Sigmoid colon (tissue), 7 donors: ENCODE results near the gene ACYP2. TPM values are rescaled to one million over a fixed set of nuclear protein-coding genes. Genes with fewer than 3 reads are reported as not detected.
"Not testable (repeated sequence)": the region's sequence is repeated elsewhere in the genome, so short reads cannot be mapped to it uniquely, and the experiment has no call there.

Source experiments
- DNase-seq: peaks from one replicate; pipeline ENCODE4 v3.0.0-alpha.2; 2019
- H3K27ac ChIP-seq, 4 donors: fragments of 200-600 bp; sonication (generic); one replicate each; pipeline ENCODE4 v1.5.1; 2016 to 2019; ENCODE audit warnings: mild to moderate bottlenecking in 1 of 4
- H3K27me3 ChIP-seq, 3 donors: fragments of 200-600 bp; sonication (generic); one replicate each; pipeline ENCODE4 v1.5.1; 2019; ENCODE audit warnings: mild to moderate bottlenecking in 1 of 3
- H3K36me3 ChIP-seq, 4 donors: fragments of 200-600 bp; sonication (generic); one replicate each; pipeline ENCODE4 v1.5.1; 2016 to 2019
- H3K4me1 ChIP-seq, 4 donors: fragments of 200-600 bp; sonication (generic); one replicate each; pipeline ENCODE4 v1.5.1; 2017 to 2019
- H3K4me3 ChIP-seq, 4 donors: fragments of 200-600 bp; sonication (generic); one replicate each; pipeline ENCODE4 v1.5.1; 2017 to 2019; ENCODE audit warnings: mild to moderate bottlenecking in 2 of 4, moderate library complexity in 1 of 4
- H3K9me3 ChIP-seq, 4 donors: fragments of 200-600 bp in 3 of 4; sonication (generic) in 3 of 4; one replicate each; pipeline versions ENCODE4 v1.5.1 to v1.6.1; 2013 to 2019
- EP300 ChIP-seq, 4 donors: sonication (generic); formaldehyde crosslinking; IDR thresholded peaks; one replicate each; pipeline ENCODE4 v1.6.1; 2017; ENCODE audit warnings: antibody characterized with exemption in 4 of 4
- POLR2A ChIP-seq, 2 donors: fragments of 450-650 bp; IDR thresholded peaks; one replicate each; pipeline ENCODE4 v1.6.1; 2016; ENCODE audit warnings: antibody characterized with exemption in 2 of 2, mild to moderate bottlenecking in 2 of 2, moderate library complexity in 2 of 2
- POLR2AphosphoS5 ChIP-seq, 4 donors: sonication (generic); formaldehyde crosslinking; IDR thresholded peaks; one replicate each; pipeline ENCODE4 v1.6.1; 2017; ENCODE audit warnings: antibody characterized with exemption in 4 of 4
- WGBS, 2 donors: extraction: QIAGEN DNeasy Blood & Tissue Kit; methylation state at CpG; one replicate each; pipeline ENCODE4 v1.1.7; 2013; 5-methylcytosine and 5-hydroxymethylcytosine counted together
- intact Hi-C: fragments of 100-400 bp; cut with DNase I; formaldehyde crosslinking; loops from one replicate; pipeline ENCODE4 v1.15.1; 2023
- polyA plus RNA-seq, 3 donors: library from polyadenylated mRNA; stranded (reverse); fragments of 200-250 nt; gene quantifications; one replicate each; pipeline ENCODE4 v1.2.3, GENCODE V29; 2013
- total RNA-seq, 4 donors: library from RNA; depleted of rRNA; stranded (reverse); fragments of >200 nt; gene quantifications; one replicate each; pipeline ENCODE4 v1.1.0, GENCODE V29; 2016
- TF ChIP-seq, protein P1 (sequence below), 4 experiments: fragments of 450-650 bp in 3 of 4; fragments of 200-600 bp in 1 of 4; IDR thresholded peaks; one replicate each; pipeline ENCODE4 v1.5.1; 2016 to 2019; ENCODE audit warnings: antibody characterized with exemption in 4 of 4, mild to moderate bottlenecking in 3 of 4, moderate library complexity in 2 of 4
- donor health status: healthy with polysubstance abuse.
- donor health status: Bipolar disorder and iron deficiency.
- donor health status: healthy.

Gene ACYP2
- total and polyA plus RNA-seq, 7 donors = 13.2 to 32.0 (median 19.8) TPM

DNA sequence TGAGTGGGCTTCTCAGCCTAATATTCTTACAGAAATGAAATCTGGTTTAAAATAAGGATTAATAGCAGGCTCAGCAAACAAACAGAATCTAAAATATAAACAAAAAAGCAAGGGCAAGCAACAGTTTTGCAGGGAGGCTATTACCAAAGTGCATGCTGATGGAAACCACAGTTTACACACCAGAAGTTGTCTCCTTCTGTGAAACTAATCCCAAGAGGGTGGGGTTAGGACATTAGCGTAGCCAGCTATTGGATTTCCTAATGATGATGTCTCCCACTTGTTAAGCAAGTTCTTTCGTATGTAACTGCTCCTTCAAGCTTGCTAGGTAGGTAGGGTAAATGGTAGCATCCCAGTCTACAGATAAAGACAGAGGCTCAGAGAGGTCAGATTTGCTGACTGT, 205.6 kb downstream of the ACYP2 start:
- intact Hi-C loops = no loop called here
- TF ChIP-seq POLR2A (IDR thresholded peaks at IDR 0.05) (no peak), POLR2AphosphoS5 (IDR thresholded peaks at IDR 0.05) (no peak), EP300 (IDR thresholded peaks at IDR 0.05) (no peak)
- TF ChIP-seq, protein P1, sequence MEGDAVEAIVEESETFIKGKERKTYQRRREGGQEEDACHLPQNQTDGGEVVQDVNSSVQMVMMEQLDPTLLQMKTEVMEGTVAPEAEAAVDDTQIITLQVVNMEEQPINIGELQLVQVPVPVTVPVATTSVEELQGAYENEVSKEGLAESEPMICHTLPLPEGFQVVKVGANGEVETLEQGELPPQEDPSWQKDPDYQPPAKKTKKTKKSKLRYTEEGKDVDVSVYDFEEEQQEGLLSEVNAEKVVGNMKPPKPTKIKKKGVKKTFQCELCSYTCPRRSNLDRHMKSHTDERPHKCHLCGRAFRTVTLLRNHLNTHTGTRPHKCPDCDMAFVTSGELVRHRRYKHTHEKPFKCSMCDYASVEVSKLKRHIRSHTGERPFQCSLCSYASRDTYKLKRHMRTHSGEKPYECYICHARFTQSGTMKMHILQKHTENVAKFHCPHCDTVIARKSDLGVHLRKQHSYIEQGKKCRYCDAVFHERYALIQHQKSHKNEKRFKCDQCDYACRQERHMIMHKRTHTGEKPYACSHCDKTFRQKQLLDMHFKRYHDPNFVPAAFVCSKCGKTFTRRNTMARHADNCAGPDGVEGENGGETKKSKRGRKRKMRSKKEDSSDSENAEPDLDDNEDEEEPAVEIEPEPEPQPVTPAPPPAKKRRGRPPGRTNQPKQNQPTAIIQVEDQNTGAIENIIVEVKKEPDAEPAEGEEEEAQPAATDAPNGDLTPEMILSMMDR (IDR thresholded peaks at IDR 0.05) = no peak
- whole genome bisulfite sequencing, 2 donors = 56 to 64% methylated on average over 2 of the region's 2 CpGs

DNA sequence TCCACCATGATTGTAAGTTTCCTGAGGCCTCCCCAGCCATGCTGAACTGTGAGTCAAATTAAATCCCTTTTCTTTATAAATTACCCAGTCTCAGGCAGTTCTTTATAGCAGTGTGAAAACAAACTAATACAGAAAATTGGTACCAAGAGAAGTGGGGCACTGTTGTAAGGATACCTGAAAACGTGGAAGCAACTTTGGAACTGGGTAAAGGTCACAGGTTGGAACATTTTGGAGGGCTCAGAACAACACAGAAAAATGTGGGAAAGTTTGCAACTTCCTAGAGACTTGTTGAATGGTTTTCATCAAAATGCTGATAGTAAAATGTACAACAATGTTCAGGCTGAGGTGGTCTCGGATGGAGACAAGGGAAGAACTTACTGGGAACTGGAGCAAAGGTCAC, 209.1 kb downstream of the ACYP2 start:
- H3K4me1 ChIP-seq, H3K36me3 ChIP-seq, H3K27me3 ChIP-seq, H3K27ac ChIP-seq, DNase-seq, H3K9me3 ChIP-seq, H3K4me3 ChIP-seq, intact Hi-C loops: not testable (repeated sequence)
- 72 to 83% methylated on average over 2 of the region's 2 CpGs for WGBS, 2 donors

More for the DNA sequence above, 205.6 kb downstream of the ACYP2 start:
- Histone ChIP-seq H3K4me3 (no peak overlapping the region), H3K4me1 (no peaks in the 10 kb centered on the region), H3K27ac (no peak overlapping the region), H3K9me3 (peaks cover 0 to 7% (median 2%) of the 10 kb centered on the region in 4 donors), H3K27me3 (no peaks in the 10 kb centered on the region), H3K36me3 (no peaks in the 10 kb centered on the region)
- DNase-seq = no peak

DNA sequence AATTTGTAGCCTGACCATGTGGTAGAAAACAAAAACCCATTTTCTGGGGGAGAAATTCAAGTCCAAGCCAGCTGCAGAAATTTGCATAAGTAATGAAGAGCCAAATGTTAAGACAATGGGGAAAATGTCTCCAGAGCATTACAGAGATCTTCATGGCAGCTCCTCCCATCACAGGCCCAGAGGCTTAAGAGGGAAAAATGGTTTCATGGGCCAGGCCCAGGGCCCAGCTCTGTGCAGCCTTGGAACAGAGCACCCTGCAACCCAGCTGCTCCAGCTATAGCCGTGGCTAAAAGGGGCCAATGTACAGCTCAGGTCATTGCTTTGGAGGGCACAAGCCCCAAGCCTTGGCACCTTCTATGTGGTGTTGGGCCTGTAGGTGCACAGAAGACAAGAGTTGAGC, 209.7 kb downstream of the ACYP2 start:
- Histone ChIP-seq H3K9me3 (peaks cover 0 to 7% (median 2%) of the 10 kb centered on the region in 4 donors), H3K27ac (no peak overlapping the region), H3K36me3 (no peaks in the 10 kb centered on the region), H3K4me3 (no peak overlapping the region), H3K4me1 (peaks cover 0 to 8% (median 6%) of the 10 kb centered on the region in 4 donors), H3K27me3 (no peaks in the 10 kb centered on the region)
- intact Hi-C loops = no loop called here
- 92 to 96% methylated on average over 1 of the region's 1 CpG for WGBS, 2 donors
- TF ChIP-seq, protein P1 (IDR thresholded peaks at IDR 0.05) = no peak
- no peak for TF ChIP-seq EP300 (IDR thresholded peaks at IDR 0.05)
- no peak for TF ChIP-seq POLR2A (IDR thresholded peaks at IDR 0.05)
- TF ChIP-seq POLR2AphosphoS5 (IDR thresholded peaks at IDR 0.05) = no peak
- no peak for DNase-seq

DNA sequence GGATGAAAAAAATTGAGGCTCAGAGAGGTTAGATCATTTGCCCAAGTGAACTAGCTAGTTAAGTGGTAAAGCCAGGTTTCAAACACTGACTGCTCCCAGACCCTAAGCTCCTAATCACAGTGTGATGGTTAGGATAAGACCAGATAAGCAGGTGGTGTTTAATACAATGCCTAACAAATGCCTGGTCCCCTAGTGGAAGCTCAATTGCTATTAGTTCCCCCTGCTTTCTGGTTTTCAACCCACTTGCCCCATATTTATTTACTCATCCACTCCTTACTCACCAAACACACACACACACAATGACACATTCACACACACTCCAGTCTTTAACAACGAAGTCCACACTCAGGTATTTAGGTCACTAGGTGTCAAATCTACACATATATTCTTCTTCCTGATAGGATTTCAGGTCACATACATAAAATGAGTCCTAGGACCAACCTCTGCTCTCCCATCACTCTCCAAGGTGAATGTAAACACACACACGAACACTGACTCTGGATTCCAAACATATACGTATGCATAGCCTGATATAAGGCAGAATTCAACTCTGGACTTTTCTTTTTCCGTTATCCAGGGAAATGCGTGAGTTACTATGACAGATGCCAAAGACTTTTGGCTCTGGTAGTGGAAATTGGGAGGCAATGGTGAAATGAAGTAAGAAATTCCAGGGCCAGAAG, 214.2 kb downstream of the ACYP2 start:
- 25 to 59% methylated on average over 5 of the region's 5 CpGs for WGBS, 2 donors
- Histone ChIP-seq H3K4me3 (peak overlapping the region; percentile 45 to 67 (median 60)), H3K27ac (peak overlapping the region; percentile 84 to 95 (median 91)), H3K27me3 (no peaks in the 10 kb centered on the region), H3K4me1 (peaks cover 0 to 18% (median 12%) of the 10 kb centered on the region in 4 donors), H3K36me3 (no peaks in the 10 kb centered on the region), H3K9me3 (peaks cover 0 to 7% (median 2%) of the 10 kb centered on the region in 4 donors)
- intact Hi-C loops = loop anchor here (2.0 to 10.0 kb wide), 3 partner anchors 42 to 215 kb away; partner anchors contain the start of genes ACYP2 and SPTBN1
- TF ChIP-seq POLR2AphosphoS5 (IDR thresholded peaks at IDR 0.05) (no peak), POLR2A (IDR thresholded peaks at IDR 0.05) (no peak), EP300 (IDR thresholded peaks at IDR 0.05) (no peak)
- TF ChIP-seq, protein P1 (IDR thresholded peaks at IDR 0.05) = no peak
- DNase-seq = no peak

DNA sequence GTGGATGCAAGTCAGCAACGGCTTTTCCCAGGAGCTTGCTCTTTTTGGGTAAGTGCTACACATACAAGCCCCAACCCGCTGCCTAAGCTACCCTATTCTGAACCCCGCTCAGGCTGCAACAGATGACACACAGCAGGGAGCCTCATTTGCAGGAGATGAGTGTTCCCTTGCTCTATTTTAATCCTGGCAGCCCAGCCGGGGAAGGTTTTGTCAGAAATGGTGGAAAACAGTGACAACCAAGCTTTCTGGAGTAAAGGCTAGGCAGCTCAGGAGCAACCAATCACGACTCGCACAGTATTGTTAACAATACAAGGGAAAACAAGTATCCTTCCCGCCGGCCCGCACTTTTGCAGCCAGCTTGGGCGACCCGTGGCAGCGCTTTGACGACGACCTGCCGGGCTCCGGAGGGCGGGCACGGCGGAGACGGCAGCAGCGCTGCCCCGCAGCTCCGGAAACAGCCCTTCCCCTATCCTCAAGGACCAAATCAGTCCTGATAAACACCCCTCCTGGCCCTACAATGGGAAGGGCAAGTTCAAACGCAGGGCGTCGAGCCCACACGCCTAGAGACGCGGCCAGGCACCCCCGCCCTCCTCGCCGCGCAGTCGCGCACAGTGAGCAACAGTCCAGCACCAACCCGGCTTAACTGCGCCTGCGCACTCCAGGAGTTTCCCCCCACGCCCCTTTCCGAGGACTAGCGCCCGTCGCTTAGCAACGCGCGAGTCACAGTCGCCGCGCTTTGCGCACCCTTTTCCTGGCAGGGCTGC, 214.9 kb downstream of the ACYP2 start:
- H3K27me3 ChIP-seq = no peaks in the 10 kb centered on the region
- peaks cover 0 to 18% (median 12%) of the 10 kb centered on the region in 4 donors for H3K4me1 ChIP-seq
- H3K27ac ChIP-seq = peak overlapping the region; percentile 84 to 95 (median 91)
- H3K4me3 ChIP-seq = peak overlapping the region; percentile 45 to 67 (median 60)
- no peaks in the 10 kb centered on the region for H3K36me3 ChIP-seq
- intact Hi-C loops = loop anchor here (2.0 to 10.0 kb wide), 3 partner anchors 43 to 216 kb away; partner anchors contain the start of genes ACYP2 and SPTBN1
- WGBS, 2 donors = 1 to 3% methylated on average over 50 of the region's 50 CpGs
- peaks cover 0 to under 1% (median 0%) of the 10 kb centered on the region in 4 donors for H3K9me3 ChIP-seq
- TF ChIP-seq EP300 (IDR thresholded peaks at IDR 0.05) (peak in 1 of 4 donors; percentile 54), POLR2A (IDR thresholded peaks at IDR 0.05) (peak; percentile 75 to 86), POLR2AphosphoS5 (IDR thresholded peaks at IDR 0.05) (peak; percentile 94 to 99 (median 96))
- TF ChIP-seq, protein P1 (IDR thresholded peaks at IDR 0.05) = no peak
- DNase-seq = peak; percentile 99
